ENCODE data around the gene ADAR. TPM values are rescaled to one million over a fixed set of nuclear protein-coding genes. Genes with fewer than 3 reads are reported as not detected.

The ADAR gene
- total and polyA plus RNA-seq, 2 of the 8 experiments (the other 6 are each of a cell fraction or from before 2014, with no cell fraction given) = 125 to 242 TPM

- TF ChIP-seq ASH2L (IDR thresholded peaks at IDR 0.05; ENCODE audit: low read length) = peak; percentile 72
- TF ChIP-seq POLR2A (IDR thresholded peaks at IDR 0.05; ENCODE audit: control extremely low read depth in 1 of 2, low read depth in 2 of 2, low read length in 2 of 2) = peak; percentile 53 to 59; a peak in 2 of 3 replicates
- TF ChIP-seq ZNF274 (IDR thresholded peaks at IDR 0.05; ENCODE audit: borderline replicate concordance, extremely low read depth, low read length) = no peak
- no peak for TF ChIP-seq RFX5 (IDR thresholded peaks at IDR 0.05; ENCODE audit: borderline replicate concordance, low read depth, low read length)
- no peak for TF ChIP-seq SIX5 (IDR thresholded peaks at IDR 0.05; ENCODE audit: low read depth, low read length)
- TF ChIP-seq RAD21 (IDR thresholded peaks at IDR 0.05 in 1 of 2, conservative IDR thresholded peaks at IDR 0.05 in 1 of 2; ENCODE audit: low read depth in 2 of 2, low read length in 2 of 2) = no peak
- no peak for TF ChIP-seq NANOG (IDR thresholded peaks at IDR 0.05; ENCODE audit: insufficient read depth, low read depth, low read length, poor library complexity, severe bottlenecking)
- TF ChIP-seq, protein P1, sequence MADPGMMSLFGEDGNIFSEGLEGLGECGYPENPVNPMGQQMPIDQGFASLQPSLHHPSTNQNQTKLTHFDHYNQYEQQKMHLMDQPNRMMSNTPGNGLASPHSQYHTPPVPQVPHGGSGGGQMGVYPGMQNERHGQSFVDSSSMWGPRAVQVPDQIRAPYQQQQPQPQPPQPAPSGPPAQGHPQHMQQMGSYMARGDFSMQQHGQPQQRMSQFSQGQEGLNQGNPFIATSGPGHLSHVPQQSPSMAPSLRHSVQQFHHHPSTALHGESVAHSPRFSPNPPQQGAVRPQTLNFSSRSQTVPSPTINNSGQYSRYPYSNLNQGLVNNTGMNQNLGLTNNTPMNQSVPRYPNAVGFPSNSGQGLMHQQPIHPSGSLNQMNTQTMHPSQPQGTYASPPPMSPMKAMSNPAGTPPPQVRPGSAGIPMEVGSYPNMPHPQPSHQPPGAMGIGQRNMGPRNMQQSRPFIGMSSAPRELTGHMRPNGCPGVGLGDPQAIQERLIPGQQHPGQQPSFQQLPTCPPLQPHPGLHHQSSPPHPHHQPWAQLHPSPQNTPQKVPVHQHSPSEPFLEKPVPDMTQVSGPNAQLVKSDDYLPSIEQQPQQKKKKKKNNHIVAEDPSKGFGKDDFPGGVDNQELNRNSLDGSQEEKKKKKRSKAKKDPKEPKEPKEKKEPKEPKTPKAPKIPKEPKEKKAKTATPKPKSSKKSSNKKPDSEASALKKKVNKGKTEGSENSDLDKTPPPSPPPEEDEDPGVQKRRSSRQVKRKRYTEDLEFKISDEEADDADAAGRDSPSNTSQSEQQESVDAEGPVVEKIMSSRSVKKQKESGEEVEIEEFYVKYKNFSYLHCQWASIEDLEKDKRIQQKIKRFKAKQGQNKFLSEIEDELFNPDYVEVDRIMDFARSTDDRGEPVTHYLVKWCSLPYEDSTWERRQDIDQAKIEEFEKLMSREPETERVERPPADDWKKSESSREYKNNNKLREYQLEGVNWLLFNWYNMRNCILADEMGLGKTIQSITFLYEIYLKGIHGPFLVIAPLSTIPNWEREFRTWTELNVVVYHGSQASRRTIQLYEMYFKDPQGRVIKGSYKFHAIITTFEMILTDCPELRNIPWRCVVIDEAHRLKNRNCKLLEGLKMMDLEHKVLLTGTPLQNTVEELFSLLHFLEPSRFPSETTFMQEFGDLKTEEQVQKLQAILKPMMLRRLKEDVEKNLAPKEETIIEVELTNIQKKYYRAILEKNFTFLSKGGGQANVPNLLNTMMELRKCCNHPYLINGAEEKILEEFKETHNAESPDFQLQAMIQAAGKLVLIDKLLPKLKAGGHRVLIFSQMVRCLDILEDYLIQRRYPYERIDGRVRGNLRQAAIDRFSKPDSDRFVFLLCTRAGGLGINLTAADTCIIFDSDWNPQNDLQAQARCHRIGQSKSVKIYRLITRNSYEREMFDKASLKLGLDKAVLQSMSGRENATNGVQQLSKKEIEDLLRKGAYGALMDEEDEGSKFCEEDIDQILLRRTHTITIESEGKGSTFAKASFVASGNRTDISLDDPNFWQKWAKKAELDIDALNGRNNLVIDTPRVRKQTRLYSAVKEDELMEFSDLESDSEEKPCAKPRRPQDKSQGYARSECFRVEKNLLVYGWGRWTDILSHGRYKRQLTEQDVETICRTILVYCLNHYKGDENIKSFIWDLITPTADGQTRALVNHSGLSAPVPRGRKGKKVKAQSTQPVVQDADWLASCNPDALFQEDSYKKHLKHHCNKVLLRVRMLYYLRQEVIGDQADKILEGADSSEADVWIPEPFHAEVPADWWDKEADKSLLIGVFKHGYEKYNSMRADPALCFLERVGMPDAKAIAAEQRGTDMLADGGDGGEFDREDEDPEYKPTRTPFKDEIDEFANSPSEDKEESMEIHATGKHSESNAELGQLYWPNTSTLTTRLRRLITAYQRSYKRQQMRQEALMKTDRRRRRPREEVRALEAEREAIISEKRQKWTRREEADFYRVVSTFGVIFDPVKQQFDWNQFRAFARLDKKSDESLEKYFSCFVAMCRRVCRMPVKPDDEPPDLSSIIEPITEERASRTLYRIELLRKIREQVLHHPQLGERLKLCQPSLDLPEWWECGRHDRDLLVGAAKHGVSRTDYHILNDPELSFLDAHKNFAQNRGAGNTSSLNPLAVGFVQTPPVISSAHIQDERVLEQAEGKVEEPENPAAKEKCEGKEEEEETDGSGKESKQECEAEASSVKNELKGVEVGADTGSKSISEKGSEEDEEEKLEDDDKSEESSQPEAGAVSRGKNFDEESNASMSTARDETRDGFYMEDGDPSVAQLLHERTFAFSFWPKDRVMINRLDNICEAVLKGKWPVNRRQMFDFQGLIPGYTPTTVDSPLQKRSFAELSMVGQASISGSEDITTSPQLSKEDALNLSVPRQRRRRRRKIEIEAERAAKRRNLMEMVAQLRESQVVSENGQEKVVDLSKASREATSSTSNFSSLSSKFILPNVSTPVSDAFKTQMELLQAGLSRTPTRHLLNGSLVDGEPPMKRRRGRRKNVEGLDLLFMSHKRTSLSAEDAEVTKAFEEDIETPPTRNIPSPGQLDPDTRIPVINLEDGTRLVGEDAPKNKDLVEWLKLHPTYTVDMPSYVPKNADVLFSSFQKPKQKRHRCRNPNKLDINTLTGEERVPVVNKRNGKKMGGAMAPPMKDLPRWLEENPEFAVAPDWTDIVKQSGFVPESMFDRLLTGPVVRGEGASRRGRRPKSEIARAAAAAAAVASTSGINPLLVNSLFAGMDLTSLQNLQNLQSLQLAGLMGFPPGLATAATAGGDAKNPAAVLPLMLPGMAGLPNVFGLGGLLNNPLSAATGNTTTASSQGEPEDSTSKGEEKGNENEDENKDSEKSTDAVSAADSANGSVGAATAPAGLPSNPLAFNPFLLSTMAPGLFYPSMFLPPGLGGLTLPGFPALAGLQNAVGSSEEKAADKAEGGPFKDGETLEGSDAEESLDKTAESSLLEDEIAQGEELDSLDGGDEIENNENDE (IDR thresholded peaks at IDR 0.05; ENCODE audit: insufficient replicate concordance, low read length) = no peak
- peak; percentile 66; the same call in 1 of the 2 replicates for TF ChIP-seq KDM1A (IDR thresholded peaks at IDR 0.05; ENCODE audit: borderline replicate concordance, low read length)
These were observed 1.7 kb upstream of the ADAR start (continued) for GRCh38 chr1:154609398-154610380.
